HG02798 (cell line): ENCODE results near the gene ZNF180.
"Not testable (repeated sequence)": the region's sequence is repeated elsewhere in the genome, so short reads cannot be mapped to it uniquely, and the experiment has no call there.

Experiments used
- ATAC-seq: cut with Tn5 transposase; IDR thresholded peaks from one replicate; pipeline ENCODE4 v1.9.1; 2021; ENCODE audit warnings: mild to moderate bottlenecking; ENCODE audit not compliant: unreplicated experiment, poor library complexity

ZNF180 gene

DNA sequence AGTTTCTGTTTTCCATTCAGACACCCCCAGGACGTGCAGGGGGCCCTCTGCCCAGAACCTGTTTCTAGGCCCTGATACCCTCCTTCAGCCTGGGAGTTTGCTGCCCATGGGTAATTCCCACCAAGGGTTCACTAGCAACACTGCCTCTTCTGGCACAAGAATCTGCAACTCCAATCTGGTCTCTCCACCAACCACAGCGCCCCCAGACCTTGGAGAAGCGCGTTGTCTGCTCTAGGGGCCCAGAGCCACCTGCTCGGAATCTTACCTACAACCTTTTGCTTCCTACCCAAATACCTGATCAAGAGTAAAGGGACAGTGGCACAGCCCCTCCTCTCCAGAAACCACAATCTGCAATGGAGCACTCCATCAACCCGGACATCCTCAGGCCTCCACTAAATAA, 763 bp downstream of the ZNF180 start:
- no peak for ATAC-seq

DNA sequence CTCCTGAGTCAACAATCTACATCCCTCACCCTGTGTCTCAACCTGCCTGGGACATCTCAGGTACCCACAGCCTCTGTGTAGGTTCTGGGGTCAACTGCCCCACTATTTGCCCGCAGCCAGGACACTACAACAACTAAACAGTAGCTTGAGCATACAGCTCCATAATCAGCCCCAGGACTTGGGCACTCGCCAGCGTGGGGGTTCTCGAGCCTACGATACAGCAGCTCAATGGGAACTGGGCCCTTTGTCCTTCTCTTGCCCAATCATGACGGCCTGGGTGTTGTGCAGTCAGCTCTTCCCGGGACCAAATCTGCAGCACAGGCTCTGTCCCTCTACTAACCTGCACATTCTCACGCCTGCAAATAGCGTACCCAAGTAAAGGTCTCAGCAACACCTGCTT, 1.3 kb downstream of the ZNF180 start:
- no peak for ATAC-seq

DNA sequence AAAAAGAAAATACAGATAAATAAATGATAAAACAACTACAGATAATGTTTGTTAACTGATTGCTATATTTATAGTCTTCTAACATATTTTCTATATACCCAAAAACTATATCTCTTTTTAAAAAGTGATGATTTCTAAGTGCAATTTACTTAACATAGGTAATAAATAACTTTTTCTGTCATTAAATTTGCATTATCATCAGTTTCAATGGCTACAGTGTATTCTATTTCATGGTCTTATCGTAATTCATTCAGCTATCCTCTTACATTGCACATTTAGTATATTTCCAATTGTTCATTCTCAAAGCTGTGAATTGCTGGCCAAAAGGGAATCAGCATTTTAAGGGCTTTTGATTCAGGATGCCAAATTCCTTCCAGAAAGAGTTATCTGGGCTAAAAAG, 3.6 kb downstream of the ZNF180 start:
- ATAC-seq = no peak

DNA sequence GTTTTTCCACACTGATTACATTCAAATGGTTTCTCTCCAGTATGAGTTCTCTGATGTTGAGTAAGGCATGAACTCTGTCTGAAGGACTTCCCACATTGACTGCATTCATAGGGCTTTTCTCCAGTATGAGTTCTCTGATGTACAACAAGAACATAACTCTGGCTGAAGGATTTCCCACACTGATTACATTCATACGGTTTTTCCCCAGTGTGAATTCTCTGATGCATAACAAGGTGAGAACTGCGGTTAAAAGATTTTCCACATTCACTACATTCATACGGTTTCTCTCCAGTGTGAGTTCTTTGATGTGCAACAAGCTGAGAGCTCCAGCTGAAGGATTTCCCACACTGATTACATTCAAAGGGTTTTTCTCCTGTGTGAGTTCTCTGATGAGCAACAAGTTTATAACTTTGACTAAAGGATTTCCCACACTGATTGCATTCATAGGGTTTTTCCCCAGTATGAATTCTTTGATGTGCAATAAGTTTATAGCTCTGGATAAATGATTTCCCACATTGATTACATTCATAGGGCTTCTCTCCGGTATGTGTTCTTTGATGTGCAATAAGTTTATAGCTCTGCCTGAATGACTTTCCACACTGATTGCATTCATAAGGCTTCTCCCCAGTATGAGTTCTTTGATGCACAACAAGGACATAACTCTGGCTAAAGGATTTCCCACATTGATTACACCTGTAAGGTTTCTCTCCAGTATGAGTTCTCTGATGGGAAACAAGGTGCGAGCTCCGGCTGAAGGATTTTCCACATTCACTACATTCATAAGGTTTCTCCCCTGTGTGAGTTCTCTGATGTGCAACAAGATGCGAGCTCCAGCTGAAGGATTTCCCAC, 23.5 kb downstream of the ZNF180 start:
- ATAC-seq = no peak

DNA sequence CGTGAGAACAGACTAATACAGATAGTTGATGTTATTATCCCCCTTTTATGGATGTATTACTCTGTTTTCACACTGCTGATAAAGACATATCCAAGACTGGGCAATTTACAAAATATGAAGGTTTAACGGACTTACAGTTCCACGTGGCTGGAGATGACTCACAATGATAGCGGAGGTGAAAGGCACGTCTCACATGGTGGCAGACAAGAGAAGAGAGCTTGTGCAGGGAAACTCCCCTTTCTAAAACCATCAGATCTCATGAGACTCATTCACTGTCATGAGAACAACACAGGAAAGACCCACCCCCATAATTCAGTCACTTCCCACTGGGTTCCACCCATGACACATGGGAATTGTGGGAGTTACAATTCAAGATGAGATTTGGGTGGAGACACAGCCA, 31.6 kb downstream of the ZNF180 start:
- ATAC-seq = not testable (repeated sequence)

DNA sequence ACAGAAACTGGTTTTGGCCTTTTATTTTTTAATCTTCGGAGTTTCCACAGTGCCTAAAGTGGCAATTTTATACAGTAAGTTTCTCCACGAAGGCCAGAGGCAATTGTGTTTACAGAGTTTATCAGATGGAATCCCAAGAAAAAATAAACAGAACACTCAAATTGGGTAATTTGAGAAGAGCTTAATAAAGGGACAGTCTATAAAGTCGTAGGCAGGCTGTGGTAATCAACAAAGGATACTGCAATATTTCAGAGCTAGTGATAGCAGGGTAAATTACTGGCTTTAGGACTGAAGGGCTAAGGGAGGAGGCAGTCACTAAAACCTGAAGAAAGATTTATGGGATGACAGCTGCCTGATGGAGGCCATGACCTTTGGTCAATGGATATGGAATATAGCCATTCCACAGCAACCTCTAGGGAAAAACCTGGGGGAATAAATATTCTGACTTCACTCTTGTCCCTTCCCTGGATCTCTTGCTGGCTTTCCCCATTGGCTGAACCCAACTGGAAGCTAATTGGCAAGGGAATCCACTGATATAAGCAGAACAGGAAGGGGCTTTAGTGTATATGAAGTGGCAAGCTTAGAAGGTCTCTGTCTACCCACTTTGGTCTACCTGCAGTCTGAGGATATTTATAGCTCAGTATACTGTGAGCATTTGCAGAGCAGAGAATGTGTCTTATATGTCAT, 37.6 kb downstream of the ZNF180 start:
- ATAC-seq = not testable (repeated sequence)

DNA sequence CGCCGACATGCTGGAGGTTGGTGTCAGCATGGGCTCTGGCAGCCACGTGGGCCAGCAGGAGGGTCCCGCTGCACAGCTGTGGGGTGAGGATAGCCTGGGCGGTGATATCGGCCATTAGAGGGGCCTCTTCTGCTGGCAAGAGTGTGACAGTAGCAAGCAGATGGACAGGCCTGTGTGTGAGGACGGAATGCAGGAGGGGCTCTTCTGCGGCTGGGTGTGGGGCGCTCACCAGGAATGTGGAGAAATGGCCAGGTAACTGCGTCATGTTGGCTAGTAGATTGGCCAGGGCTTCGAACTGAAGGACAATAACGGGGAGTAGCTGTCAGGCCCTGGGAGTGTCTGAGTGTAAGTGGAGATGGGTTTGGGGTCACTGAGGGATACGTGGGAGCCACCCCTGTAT, 44.3 kb downstream of the ZNF180 start:
- ATAC-seq = not testable (repeated sequence)

DNA sequence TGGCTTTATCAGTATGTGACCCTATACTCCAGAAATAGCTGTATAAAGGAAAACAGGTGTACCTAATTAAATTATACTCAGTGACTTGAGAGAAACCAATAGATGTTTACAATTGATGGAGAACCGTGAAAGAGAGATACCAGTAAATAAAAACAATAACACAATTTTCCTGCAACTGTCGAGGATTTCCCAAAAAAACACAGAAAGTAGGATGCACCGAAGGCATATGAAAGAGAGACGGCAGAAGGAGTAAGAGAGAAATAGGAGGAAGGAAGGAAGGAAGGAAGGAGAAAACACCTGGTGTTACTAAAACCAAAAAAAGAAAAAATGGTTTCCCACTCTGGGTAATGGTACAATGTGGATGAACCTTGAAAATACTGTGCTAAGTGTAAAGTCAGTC, 45.2 kb downstream of the ZNF180 start:
- ATAC-seq = no peak

DNA sequence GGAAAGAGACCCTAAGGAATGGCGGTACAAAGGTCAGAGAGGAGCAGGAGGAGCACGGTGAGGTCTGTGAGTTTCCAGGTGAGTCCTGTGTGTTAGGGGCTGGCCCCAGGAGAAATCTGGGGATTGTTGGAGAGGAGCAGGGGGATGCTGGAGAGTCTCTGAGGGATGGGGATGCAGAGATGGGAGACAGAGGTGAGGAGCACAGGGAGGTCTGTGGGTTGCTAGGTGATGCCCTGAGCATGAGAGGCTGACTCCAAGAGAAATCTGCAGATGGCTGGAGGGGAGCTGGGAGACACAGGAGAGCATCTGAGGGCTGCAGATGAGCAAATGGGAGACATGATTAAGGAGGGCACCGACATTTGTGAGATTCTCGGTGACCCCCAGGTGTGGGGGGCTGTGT, 48.0 kb downstream of the ZNF180 start:
- ATAC-seq = no peak

DNA sequence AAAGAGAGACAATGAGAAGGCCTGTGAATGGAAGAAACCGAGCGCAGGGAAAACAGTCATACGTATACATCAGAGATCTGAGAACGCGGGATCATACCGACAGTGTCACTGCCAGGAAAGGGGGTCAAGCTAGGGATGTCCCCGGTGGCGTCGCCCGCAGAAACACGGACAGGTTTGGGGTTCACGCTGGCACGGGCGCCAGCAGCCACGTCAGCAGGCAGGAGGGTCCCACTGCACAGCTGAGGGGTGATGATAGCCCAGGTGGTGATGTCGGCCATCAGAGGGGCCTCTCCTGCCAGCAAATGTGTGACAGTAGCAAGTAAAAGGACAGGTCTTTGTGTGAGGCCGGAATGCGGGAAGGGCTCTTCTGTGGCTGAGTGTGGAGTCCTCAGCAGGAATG, 48.6 kb downstream of the ZNF180 start:
- no peak for ATAC-seq

DNA sequence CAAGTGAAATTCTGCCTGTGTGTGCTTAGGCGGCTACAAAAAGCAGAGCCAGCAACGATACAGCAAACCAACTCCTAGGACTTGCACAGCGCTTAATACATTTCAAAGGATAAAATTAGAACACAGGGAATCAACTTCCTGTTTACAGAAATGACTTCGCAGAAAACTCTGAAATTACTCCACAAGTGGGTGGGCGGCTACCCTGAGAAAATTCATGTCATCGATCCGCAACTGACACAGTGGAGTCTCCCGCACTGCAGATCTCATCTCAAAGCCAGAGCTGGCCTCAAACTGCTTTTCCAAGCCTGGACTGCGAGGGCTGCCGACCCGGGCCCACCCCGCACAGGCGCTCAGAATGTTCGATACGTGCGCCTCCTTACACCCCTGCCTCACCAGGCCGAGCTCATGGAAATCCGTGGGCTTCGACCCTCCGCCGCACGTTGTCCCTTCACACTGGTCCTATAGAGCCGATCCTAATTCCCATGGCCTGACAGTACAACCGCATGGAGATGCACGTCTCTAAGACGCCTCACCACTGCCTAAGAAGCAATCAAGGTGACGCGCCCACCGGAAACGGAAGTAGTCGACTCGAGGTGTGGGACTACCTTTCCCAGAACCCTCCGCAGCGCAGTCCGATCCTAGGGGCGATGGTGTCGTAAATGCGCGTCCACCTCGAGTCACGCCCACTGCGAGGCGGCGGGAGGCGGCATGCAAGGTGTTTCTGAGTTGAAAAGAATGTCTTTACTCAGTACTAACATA, 52.2 kb downstream of the ZNF180 start, which contains the start of gene ZNF229:
Gene ZNF229 (minus strand): TSS at position 557 of the 759 bp plus-strand sequence. CDS start 5,625 bp downstream, outside the sequence.
- no peak for ATAC-seq

DNA sequence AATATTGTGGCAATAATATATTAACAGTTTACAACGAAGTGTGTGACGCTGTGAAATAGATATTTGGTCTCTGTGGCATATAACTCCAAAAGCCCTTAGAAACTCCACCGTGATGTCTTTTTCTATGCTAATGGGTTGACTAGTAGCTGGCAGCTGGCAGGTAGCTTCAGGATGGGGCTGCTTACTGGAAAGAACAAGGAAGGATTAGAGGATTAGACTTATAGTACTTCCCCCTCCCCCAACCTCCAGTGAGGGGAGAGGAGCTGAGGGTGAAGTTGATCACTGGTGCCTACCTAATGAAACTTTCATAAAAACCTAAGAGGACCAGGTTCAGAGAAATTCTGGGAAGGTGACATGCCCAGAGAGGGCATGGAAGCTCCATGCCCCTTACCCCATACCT, 61.9 kb downstream of the ZNF180 start:
- ATAC-seq = no peak

DNA sequence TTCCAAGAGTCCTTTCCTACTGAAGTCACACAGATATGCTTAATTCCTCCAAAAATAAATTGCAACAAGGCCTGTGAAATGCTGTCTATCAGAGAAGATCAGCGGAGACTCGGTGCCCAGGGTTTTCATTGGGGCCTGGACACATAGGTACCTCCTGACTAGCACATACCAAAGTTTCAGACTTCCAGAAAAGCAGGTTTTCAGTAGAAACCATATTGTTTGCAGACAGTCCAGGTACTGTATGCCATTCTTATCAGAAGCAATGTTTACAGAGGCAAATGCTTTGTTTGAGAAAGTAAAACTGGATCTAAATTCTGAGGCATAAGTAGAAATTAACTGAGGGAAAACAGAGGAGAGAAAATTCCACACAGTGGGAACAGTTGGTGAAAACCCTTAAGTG, 64.9 kb downstream of the ZNF180 start:
- no peak for ATAC-seq

DNA sequence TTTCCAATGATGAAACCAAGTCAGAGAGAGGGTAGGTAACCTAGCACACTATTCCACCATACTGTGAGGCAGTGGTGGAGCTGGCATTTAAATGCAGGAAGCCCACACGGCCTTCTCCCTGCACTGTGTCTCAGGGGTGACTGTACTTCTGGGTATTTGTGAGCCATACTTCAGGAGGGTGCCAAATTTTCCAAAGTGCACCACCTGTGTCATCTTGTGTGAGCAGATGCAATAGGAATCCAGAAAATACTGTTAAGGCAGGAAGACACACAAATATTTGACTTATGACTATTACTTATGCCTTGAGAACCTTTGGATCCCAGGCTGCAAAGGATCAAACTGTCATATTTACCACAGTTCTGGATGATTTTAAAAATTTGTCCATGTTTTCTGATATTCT, 69.4 kb downstream of the ZNF180 start:
- no peak for ATAC-seq
